ENCODE data around the gene CSTPP1.

Gene CSTPP1

GRCh38 chr11:46896719-46897406 is 39.7 kb upstream of the CSTPP1 start:
- H3K4me1 ChIP-seq (ENCODE audit: control insufficient read depth, low read length), result no peaks in the 10 kb centered on the region
- no peaks in the 10 kb centered on the region for H4K20me1 ChIP-seq (ENCODE audit: control insufficient read depth, insufficient read depth, low read depth, low read length)
- no peaks in the 10 kb centered on the region for H3K9me2 ChIP-seq (replicated peaks; ENCODE audit: control insufficient read depth, low read length)
- TF ChIP-seq EZH2phosphoT487 (IDR thresholded peaks at IDR 0.05; ENCODE audit: borderline replicate concordance, low read length), result no peak
- TF ChIP-seq CTCF (IDR thresholded peaks at IDR 0.05; ENCODE audit: low read depth, low read length, poor library complexity, severe bottlenecking), result peak; percentile 52
- H3F3A ChIP-seq (ENCODE audit: control insufficient read depth, insufficient read depth), result no peaks in the 10 kb centered on the region
- peaks cover 9% of the 10 kb centered on the region; the same call in 1 of the 2 replicates for H3K36me3 ChIP-seq (ENCODE audit: control insufficient read depth, low read length)
- H3K79me2 ChIP-seq (ENCODE audit: control insufficient read depth, low read length), result no peaks in the 10 kb centered on the region
- no peaks in the 10 kb centered on the region for H3K27me3 ChIP-seq (ENCODE audit: control insufficient read depth, low read length)
- H3K4me3 ChIP-seq (ENCODE audit: low read length), result no peak overlapping the region
- no peak overlapping the region for H3K27ac ChIP-seq (ENCODE audit: low read depth, low read length)
- no peaks in the 10 kb centered on the region for H3K9me3 ChIP-seq (ENCODE audit: control insufficient read depth, insufficient read depth, low read length)
- no peak overlapping the region for H3K4me2 ChIP-seq (ENCODE audit: low read length)

- Histone ChIP-seq H3K4me2 (ENCODE audit: low read length) (no peak overlapping the region), H3K36me3 (ENCODE audit: control insufficient read depth, low read length) (peaks cover 9% of the 10 kb centered on the region; the same call in 1 of the 2 replicates), H3K9me3 (ENCODE audit: control insufficient read depth, insufficient read depth, low read length) (no peaks in the 10 kb centered on the region), H3F3A (ENCODE audit: control insufficient read depth, insufficient read depth) (no peaks in the 10 kb centered on the region), H3K27ac (ENCODE audit: low read depth, low read length) (no peak overlapping the region), H3K4me3 (ENCODE audit: low read length) (no peak overlapping the region), H3K9me2 (replicated peaks; ENCODE audit: control insufficient read depth, low read length) (no peaks in the 10 kb centered on the region), H3K79me2 (ENCODE audit: control insufficient read depth, low read length) (no peaks in the 10 kb centered on the region), H3K27me3 (ENCODE audit: control insufficient read depth, low read length) (no peaks in the 10 kb centered on the region), H3K4me1 (ENCODE audit: control insufficient read depth, low read length) (peaks cover 4% of the 10 kb centered on the region), H4K20me1 (ENCODE audit: control insufficient read depth, insufficient read depth, low read depth, low read length) (no peaks in the 10 kb centered on the region)
- no peak for TF ChIP-seq EZH2phosphoT487 (IDR thresholded peaks at IDR 0.05; ENCODE audit: borderline replicate concordance, low read length)
- TF ChIP-seq CTCF (IDR thresholded peaks at IDR 0.05; ENCODE audit: low read depth, low read length, poor library complexity, severe bottlenecking), result no peak
Measured at GRCh38 chr11:46898396-46899095, 38.0 kb upstream of the CSTPP1 start.

GRCh38 chr11:46899501-46900025 is 37.0 kb upstream of the CSTPP1 start:
- Histone ChIP-seq H4K20me1 (ENCODE audit: control insufficient read depth, insufficient read depth, low read depth, low read length) (no peaks in the 10 kb centered on the region), H3K9me2 (replicated peaks; ENCODE audit: control insufficient read depth, low read length) (no peaks in the 10 kb centered on the region), H3K36me3 (ENCODE audit: control insufficient read depth, low read length) (peaks cover 5% of the 10 kb centered on the region; the same call in 1 of the 2 replicates), H3K4me2 (ENCODE audit: low read length) (no peak overlapping the region), H3K9me3 (ENCODE audit: control insufficient read depth, insufficient read depth, low read length) (no peaks in the 10 kb centered on the region), H3K79me2 (ENCODE audit: control insufficient read depth, low read length) (no peaks in the 10 kb centered on the region), H3K4me3 (ENCODE audit: low read length) (no peak overlapping the region), H3K27me3 (ENCODE audit: control insufficient read depth, low read length) (no peaks in the 10 kb centered on the region), H3F3A (ENCODE audit: control insufficient read depth, insufficient read depth) (no peaks in the 10 kb centered on the region), H3K27ac (ENCODE audit: low read depth, low read length) (no peak overlapping the region), H3K4me1 (ENCODE audit: control insufficient read depth, low read length) (peaks cover 9% of the 10 kb centered on the region)
- TF ChIP-seq CTCF (IDR thresholded peaks at IDR 0.05; ENCODE audit: low read depth, low read length, poor library complexity, severe bottlenecking), result no peak
- TF ChIP-seq EZH2phosphoT487 (IDR thresholded peaks at IDR 0.05; ENCODE audit: borderline replicate concordance, low read length), result no peak

Data from DOHH2 (cell line).